NCI-H187 (cell line): ENCODE measurements around the gene PRKAG2.

Experiments used
- DNase-seq, 2 experiments: peaks; one replicate each; lab custom pipeline; 2025; lab: John Stamatoyannopoulos, UW

PRKAG2 gene

DNA sequence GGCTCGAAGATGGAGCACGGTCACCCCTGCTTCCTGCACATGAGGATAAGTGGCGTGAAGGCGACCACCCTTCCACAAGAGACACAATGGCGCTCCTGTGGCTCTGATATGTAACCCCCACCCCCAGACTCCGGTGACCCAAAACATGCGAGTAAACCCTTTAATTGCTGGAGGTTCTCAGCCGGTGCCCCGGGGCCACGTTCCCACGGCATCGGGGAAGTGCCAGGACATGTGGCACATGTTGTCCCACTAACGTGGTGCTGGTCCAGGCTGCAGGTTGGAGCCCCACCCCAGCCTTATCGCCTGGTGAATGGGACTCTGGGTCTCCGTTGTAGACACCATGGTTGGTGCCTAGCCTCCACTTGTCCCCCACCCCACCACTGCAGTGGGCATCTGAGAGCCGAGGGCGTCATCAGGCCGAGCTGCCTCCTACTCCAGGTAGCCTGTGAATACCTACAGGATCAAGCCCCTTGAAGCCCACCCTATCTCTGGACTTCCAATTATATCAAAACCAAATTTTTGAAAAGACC is 132.8 kb downstream of the PRKAG2 start:
- DNase-seq: no peak

DNA sequence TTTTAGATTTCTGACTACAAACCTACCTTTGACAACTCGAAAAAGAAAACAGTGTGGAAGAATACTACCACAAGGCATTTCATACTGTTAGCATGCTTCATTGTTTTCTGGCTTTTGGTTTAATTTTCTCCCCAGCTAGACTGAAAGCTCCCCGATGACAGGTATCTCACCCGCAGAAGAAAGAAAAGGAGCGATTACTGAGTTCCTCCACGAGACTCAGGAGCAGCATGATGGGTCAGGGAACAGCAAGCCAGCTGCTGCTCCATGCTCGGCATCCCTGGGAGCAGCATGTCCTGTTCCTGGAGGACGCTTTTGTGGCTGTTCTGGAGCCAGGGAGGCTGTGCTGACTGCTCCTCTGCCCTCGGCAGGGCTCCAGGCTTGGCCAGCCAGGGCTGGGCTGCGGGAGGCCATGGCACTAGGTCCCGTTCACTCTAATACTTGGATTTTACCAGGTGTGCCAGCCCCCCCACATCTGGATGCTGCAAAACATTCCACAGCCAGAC is 133.4 kb downstream of the PRKAG2 start:
- DNase-seq: no peak

DNA sequence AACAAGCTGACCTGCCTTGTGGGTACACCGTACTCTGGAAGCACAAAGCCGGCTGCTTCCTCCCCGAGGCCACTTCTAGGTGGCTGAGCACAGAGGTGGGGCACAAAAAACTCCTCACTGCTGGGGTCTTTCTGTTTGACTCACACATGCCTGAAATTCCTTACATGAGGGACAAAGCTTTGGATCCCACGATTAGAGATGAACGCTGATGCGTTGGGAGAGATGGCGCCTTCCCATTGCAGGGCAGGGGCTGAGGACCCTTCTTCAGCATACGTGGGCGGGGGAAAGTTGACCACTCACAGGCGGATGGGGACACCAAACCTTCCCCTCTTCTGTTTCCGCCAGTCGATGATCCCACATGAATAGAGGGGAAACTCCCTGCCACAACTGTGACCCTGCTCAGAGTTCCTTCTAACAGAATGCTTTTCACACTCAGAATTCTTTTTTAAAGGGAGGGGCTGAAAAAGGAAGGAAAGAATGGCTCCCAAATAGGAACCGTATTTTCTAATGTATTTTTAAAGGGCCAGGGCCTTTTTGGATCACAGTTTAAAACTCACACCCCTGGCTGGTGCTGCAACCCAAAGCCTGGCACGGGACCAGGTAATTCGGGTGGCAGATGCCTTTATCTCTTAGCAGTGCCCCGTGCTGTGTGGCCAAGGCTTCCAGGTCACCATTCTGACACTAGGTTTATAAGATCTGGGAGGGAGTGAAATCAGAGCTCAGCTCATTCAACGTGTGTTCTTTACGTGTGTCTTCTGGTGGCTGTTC is 134.0 kb downstream of the PRKAG2 start:
- DNase-seq: no peak

DNA sequence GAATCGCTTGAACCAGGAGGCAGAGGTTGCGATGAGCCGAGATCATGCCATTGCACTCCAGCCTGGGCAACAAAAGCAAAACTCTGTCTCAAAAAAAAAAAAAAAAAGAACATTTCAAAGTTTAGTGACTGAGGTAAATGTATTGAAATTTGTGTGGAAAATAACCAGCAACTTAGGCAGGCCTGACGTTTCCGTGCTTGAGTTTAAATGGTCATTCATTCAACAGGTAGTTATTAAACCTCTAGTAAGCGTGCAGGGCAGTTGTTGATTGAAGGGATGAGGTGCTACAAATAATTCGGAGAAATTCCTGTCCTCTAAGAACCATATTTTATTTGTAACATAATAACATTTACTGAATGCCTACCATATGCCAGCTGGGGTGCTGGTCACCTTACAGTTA is 135.3 kb downstream of the PRKAG2 start:
- DNase-seq: no peak

DNA sequence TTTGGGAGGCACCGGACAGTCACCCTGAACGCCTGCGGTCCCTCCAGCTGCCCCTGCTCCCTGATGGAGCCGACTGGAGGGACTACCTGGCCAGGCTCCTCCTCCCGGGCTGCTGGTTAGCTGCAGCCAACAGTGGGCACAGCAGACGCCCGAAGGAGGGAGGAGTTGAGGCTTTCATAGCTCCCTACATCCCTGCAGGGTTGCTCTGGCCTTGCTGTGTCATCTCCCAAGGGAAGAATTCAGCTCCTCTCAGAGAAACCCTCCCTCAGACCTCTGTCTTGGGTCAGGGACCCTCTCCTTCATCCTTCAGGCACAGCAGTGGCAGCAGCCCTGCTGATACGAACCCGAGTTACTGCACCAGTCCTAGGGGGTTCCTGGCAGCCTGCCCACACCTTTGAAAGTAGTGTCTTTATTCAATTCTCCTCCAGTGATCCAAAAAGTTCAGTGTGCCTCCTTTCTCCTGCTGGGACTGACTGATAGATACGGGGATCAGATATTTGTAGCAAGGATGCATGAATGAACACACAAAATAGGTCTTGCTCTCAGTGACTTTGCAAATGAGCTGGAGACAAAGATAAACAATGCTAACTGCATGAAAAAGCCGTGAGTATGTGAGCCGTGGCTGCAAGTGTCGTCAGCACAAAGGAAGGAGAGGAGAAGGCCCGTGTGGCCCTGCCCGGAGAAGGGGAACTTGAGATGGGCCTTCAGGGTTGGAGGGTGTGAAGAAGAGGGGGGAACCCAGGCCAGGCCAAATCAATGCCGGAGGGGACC is 136.6 kb downstream of the PRKAG2 start:
- DNase-seq: no peak

DNA sequence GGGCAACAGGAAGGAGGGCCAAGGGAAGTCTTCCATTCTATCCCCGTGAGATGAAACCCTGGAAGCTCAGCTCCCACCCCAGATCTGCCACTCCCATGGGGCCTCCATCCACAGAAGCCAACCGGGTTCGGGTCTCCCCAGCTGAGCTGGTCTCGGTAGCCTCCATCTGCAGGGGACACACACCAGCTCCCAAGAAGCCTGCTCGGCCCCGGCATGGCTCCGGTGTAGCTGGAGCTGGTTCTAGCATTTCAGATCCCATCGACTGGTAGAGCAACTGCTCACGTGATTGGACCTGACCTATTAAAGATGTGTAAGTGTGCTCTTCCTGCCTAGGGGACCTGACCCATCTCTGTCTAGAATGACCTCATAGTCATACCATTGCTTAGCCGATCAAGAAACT is 138.0 kb downstream of the PRKAG2 start:
- DNase-seq: no peak

DNA sequence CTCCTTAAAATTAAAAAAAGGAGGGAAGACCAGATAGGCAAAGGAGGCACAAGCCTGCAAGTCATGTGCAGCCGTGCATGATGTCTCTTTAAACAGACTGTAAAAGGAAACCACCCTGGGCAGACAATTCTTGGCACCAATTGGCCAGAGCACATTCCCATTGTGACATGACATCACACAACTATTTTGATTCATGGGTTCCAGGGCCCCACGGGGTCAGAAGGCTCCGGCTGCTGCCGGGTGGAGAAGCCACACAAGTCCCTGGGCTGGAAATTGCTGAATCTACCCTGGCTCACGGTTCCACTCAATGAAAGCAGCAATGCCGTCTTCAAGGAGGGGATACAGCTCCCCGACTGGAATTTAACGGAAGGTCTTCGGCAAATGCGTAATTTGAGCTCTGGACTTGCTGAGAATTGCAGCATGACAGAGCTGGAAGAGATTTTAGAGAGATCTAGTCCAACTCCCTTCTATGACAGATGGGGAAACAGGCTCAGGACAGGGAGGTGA is 140.5 kb downstream of the PRKAG2 start:
- DNase-seq: peak; percentile 86 to 88

DNA sequence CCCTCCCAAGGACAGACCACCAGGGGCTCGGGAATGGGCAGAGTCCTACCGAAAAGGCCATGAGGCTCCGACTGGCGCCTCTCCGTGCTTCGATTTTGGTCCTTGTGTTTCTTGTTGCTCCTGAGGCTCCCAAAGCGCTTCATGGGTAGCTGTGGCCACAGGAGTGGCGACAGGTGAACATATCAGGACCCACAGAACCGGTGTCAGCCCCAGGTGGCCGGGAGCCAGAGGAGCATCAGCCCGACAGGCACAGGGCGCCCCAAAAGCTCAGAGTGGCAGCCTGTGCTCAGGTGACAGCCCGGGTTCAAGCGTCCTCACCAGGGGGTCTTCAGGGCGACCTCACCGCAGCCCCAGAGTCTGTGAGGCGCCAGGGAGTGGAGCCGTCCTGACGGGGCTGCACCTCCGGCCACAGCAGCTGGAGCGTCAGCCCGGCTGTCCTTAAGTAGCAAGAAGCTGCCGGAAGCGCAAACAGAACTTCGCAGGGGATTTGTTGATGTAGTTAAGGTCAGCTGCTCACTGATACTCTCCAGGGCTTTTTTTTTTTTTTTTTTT is 141.0 kb downstream of the PRKAG2 start:
- peak; percentile 77 to 81 for DNase-seq

DNA sequence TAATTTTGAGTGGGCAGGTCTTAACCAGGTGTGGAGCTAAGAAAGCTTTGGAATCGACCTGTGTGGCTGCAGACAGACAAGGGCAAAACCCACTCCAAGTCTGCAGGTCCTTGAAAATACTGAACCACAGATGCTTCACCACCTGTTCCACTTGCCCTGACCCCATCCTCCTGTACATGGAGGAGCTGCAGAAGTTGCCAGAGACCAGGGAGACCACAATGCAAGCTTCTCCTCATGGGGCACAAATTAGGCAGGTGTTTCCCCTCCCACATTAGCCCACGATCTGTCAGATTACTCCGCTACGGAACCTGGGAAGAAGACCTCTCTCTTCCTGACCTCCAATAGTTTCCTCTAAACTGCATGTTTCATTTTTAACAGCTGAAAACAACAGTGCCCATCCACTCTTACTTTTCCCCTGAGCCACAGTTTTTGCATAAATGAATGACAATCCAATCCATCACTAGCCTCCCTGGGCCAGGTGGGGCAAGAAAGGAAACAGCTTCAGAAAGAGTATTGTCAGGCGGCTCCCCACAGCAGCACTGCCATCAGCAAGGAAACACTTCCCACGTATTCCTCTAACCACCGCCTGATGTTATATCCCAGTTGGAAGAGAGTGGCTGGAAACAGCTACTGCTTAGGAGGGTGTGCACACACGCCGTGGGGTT is 141.6 kb downstream of the PRKAG2 start:
- peak; percentile 66 to 74 for DNase-seq

DNA sequence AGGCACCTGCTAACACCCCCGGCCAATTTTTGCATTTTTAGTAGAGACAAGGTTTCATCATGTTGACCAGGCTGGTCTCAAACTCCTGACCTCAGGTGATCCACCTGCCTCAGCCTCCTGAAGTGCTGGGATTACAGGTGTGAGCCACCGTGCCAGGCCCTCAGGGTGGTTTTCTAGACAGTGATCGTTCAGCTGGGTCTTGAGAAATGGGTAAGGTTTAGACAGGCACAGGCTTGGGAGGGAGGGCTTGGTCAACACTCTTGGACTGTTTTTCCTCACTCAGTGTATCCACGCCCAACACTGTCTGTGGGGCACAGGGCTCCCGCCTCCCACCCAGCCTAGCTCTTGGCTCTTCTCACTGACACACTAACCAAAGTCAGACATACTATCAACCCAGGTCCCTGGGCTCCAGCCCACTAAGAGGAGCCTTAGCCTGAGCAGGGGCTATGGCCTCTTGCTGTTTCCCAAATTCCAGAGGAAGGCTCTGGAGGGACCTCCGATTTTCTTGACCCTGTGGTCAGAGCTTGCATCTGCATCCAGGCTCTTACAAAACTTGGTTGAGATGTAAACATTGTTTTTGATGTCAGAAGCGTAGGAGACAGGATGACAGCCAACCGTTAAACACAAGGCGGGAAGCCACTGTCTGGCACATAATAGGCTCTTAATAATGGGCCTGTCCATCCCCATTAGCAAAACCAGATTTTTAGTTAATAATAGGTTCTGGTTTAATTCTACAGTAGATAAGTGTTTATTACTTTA is 143.9 kb downstream of the PRKAG2 start:
- no peak for DNase-seq

DNA sequence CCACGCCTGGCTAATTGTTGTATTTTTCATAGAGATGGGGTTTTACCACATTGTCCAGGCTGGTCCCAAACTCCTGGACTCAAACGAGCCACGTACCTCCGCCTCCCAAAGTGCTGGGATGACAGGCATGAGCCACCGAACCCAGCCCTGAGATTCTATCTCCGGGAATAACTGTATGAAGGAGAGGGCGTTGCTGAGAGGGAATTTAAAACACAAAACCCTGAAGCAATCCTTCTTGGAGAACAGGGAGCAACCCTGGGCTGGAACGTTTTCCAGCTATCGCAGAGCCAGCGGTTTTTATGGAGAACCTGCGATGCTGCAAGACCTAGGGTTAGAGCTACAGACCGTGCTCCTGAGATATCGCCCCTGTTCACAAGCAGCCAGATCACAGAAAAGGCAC is 144.6 kb downstream of the PRKAG2 start:
- DNase-seq: no peak

DNA sequence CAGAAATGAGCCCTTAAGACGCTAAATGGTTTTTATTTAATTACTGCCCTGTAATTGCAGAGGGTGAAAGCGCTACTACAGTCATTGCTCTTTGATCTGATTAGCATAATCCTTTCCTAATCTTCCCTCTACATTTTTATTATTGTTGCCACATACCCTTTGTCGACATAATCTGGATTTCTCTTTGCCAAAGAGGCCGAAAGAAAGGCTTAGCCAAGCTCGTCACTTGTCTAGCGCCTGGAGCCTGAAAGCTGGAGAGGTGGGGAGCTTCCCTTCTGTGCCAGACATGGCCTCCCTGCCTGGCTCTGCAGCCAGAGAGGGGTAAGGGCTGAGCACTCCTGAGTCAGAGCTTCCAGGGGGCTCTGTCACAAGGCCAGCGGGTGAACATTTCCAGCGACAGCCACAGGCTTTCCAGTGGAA is 145.9 kb downstream of the PRKAG2 start:
- DNase-seq: no peak

DNA sequence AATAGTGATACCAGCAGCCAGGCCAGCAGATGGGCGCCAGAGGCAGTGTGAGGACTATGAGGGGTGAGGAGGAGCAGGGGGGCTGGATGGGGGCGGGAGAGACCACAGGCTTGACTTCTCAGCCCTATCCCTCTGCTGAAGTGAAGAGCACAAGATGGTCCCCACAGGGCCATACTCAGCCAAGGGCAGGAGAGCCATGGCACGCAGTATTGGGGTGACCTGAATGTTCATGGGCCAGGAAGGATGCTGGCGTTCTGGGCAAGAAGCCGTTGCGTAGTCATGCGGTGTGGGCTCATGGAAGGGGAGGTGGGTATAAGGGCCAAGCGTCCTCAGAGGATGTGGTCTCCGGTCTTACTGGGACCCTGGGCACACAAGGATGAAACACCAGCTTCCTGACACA is 146.3 kb downstream of the PRKAG2 start:
- DNase-seq: no peak

DNA sequence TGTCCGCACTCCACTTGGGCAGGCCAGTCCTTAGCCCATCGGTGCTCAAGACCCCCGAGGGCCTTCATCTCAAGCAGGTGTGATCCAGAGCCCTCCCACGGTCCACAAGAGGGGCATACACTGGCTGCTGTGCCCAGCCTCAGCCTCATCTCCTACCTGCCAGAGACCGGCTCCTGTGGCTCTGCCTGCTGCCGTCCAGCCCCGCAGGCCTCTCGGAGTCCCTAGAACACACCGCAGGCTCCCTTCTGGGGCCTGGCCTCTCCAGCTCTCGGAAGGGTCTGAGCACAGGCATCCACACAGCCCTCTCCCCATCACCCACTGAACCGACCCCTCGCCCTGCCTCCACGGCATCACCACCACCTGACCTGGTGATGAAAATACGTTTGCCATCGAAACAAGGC is 147.4 kb downstream of the PRKAG2 start:
- no peak for DNase-seq

DNA sequence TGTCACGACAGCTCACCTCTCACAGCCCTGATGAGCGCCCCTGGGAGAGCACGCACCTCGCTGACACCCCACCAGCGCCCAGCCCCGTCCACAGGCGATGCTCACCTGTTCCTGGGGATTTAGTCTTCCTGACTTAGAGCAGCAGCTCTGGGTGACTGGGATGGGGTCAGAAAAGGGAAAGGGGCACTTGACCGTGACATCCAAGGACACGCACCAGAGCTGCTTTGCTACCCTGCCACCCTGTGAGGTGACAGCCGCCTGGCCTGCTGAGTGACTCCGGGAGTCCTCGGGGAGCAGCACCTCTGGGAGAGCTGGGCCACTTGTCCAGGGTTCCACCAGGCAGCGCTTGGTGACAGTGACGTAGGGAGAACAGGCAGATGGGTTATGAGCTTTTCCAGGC is 148.2 kb downstream of the PRKAG2 start:
- no peak for DNase-seq

DNA sequence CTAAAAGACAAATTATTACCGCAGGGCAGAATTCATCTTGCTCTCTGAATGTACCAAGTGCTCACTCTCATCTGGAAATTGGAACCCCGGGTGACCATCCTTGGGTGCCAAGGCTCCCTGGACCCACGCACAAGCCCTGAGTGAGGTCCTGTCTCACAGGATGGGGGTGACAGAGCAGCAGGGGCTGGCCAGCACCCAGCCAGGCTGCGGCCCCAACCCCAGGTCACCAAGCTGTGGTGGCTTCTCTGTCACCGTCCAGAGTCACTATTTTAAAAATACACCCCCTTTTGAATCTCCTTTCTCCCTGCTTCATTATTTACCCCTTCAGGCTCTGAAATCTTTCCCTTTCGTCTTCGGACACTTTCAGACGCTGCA is 148.6 kb downstream of the PRKAG2 start:
- no peak for DNase-seq

DNA sequence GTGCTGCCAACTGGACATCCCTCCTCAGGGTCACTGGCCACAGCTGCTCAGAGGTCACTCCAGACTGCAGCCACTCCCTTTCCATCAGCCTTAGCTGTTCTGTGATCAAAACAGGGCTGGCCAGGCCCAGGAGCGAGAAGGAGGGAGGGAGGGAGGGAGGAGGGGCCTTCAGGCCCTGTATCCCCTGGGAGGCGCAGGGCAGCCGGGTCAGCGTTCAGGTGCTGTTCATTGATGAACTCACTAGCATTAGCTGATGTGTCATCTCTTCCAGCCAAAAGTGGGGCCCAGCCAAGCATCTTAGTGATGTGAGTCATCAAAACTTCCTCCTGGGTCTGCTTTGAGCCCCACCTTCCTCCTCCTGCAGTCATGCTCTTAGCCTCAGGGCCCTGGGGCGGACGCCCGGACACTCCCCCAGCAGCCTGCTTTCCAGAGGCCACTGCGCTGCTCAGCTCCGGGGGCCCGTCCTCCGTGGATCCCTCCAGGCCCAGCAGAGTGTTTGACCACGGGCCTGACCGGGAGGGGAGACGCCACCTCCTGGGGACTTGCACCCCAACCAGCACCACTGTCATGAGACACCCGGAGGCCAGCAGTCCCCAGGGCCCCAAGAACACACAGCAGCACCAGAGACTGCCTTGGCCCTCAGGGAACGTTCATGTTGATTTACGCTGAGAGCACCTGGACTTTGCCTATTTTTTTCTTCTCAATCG is 149.2 kb downstream of the PRKAG2 start:
- no peak for DNase-seq

DNA sequence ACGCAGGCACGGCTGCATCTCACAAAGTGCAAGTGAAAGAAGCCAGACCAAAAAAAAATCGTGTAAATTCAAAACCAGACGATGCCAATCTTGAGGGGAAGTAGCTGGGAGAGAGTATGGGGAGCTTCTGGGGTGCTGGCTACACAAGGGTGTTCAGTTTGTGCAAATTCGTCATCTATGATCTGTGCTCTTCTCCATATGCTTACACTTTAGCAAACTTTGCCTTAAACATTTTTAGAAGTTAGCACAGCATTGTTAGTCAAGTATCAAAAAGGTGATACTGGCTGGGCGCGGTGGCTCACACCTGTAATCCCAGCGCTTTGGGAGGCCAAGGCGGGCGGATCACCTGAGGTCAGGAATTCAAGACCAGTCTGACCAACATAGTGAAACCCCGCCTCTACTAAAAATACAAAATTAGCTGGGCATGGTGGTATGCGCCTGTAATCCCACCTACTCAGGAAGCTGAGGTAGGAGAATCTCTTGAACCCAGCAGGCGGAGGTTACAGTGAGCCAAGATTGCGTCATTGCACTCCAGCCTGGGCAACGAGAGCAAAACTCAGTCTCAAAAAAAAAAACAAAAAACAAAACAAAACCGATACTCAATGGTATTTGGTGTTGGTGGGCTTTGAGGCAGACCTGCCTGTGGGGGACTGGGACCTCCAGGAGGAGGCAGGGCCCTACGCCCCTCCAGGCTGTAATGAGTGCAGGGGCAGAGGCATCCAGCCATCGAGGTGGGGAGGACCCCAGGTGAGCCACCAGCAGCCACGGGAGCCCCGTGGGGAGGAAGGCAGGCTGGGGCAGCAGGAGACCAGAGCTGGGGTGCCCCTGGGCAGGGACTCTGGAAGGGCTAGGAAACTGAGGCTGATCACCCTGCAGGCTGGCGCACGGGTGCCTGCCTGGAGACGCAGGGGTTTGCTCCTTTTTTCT is 150.0 kb downstream of the PRKAG2 start:
- no peak for DNase-seq

DNA sequence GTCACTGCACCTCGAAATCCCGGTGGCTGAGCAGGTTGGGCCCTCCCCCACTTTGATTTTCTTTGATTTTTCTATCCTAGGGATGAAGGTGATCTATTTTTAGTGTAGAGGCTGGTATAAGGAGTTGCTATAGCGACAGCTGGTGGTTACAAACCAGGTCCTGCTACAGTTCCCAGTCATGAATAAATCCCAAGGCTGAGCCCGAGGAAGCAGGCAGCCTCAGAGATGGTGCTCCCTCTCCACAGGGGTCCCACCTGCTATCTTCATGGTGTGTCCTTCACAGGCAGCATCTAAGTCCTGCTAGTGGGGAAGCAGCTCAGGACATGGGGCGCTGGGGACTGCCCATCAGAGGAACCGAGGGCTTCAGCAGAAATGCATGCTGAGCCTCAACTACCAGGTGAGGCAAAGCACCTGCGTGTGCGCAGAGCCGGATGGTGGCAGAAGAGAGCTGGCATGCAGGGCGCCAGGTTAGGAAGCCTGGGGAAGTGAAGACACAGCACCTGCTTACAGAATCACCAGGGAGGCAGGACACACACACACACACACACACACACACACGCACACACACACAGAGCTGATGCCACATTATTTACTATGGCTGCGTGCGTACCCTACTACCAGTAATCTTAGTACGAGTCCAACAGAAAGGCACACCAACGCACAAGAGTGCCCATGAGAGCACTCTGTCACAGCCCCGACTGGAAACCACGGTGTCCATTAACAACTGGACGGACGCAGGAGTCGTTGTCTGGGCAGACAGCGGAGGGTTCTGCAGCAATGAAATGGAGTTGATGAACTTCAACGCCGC is 150.9 kb downstream of the PRKAG2 start:
- DNase-seq: peak; percentile 79 to 81
